ENCODE results near the gene RPS21. TPM values are rescaled to one million over a fixed set of nuclear protein-coding genes. Genes with fewer than 3 reads are reported as not detected.
A peak's percentile ranks its signal among the peaks of the same experiment; 100 is the strongest.

RPS21 gene
- total RNA-seq, 1 donor from 2014 or later: 1,629 TPM

DNA sequence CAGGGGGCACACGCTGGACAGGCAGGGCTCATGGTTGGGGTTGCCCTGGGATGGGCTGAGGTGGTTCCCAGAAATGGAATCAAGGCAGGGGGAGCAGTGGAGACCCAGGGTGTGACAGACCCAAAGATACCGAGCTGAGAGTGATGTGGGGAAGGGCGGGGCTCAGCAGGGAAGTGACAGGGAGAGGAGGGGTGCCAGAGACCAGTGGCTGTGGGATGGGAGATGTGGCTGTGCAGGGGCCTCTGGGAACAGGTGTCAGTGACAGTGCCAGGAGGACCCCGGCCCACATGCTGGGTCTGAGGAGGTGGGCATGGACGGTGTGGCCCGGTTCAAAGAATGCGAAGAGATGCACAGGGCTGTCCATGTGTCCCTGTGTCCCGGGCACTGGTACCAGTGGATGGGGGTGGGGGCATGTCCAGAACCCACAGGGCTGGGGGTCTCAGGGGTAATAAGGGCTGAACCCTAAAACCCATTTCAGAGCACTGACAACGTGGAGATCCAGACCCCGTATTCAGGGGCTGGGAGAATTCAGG, 19.1 kb downstream of the RPS21 start:
- Histone ChIP-seq H3F3A (ENCODE audit: low read depth) (peaks cover 7% of the 10 kb centered on the region), H4K20me1 (ENCODE audit: low read depth) (peaks cover 26% of the 10 kb centered on the region), H3K36me3 (no peaks in the 10 kb centered on the region), H3K9ac (no peak overlapping the region), H3K27ac (no peak overlapping the region), H3K27me3 (peaks cover 27% of the 10 kb centered on the region), H2AFZ (replicated peaks) (no peak overlapping the region), H3K79me2 (ENCODE audit: low read depth) (no peaks in the 10 kb centered on the region), H3K9me3 (ENCODE audit: low read depth) (no peaks in the 10 kb centered on the region), H3K4me3 (peak overlapping the region; percentile 91), H3K4me2 (peak overlapping the region; percentile 93), H3K4me1 (peaks cover 13% of the 10 kb centered on the region)
- H3K36me3 Mint-ChIP-seq: peaks cover 3% of the 10 kb centered on the region
- TF ChIP-seq EZH2phosphoT487 (IDR thresholded peaks at IDR 0.05) (no peak), EZH2 (IDR thresholded peaks at IDR 0.05) (no peak)
- TF ChIP-seq, protein P1, sequence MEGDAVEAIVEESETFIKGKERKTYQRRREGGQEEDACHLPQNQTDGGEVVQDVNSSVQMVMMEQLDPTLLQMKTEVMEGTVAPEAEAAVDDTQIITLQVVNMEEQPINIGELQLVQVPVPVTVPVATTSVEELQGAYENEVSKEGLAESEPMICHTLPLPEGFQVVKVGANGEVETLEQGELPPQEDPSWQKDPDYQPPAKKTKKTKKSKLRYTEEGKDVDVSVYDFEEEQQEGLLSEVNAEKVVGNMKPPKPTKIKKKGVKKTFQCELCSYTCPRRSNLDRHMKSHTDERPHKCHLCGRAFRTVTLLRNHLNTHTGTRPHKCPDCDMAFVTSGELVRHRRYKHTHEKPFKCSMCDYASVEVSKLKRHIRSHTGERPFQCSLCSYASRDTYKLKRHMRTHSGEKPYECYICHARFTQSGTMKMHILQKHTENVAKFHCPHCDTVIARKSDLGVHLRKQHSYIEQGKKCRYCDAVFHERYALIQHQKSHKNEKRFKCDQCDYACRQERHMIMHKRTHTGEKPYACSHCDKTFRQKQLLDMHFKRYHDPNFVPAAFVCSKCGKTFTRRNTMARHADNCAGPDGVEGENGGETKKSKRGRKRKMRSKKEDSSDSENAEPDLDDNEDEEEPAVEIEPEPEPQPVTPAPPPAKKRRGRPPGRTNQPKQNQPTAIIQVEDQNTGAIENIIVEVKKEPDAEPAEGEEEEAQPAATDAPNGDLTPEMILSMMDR (IDR thresholded peaks at IDR 0.05): no peak
- no peak for DNase-seq (ENCODE audit: low spot score)
- H3K9me3 Mint-ChIP-seq: no peaks in the 10 kb centered on the region
- H3K27me3 Mint-ChIP-seq (ENCODE audit: insufficient read depth, low read depth): peaks cover 8% of the 10 kb centered on the region
- H3K27ac Mint-ChIP-seq: no peak overlapping the region
- peaks cover 15% of the 10 kb centered on the region for H3K4me1 Mint-ChIP-seq
- H3K4me3 Mint-ChIP-seq: peak overlapping the region; percentile 87

DNA sequence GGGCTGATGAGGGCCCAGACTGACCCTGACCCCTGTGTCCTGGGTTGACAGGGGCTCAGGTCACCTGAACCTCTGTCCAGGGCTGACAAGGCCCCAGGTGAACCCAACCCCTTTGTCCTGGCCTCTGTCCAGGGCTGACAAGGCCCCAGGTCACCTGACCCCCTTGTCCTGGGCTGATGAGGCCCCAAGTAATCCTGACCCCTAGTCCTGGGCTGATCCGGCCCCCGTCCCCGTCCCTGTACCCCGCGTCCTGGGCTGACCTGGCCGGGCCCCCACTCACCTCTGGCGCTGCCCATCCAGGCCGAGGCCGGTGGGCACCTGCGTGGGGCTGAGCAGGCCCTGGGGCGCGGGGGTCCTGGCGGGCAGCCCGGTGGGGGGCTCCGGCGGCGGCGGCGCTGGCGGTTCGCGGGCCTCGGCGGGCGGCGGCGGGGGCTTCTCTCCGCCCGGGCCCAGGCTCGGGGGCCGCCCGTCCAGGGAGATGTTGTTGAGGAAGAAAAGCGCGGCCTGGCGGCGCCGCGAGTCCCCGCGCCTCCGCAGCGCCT, 19.8 kb downstream of the RPS21 start:
- peak overlapping the region; percentile 91 for H3K4me3 ChIP-seq
- H3K27me3 ChIP-seq: peaks cover 27% of the 10 kb centered on the region
- Mint-ChIP-seq H3K4me3 (peak overlapping the region; percentile 87), H3K36me3 (peaks cover 3% of the 10 kb centered on the region), H3K9me3 (no peaks in the 10 kb centered on the region), H3K4me1 (peaks cover 15% of the 10 kb centered on the region), H3K27me3 (ENCODE audit: insufficient read depth, low read depth) (peaks cover 8% of the 10 kb centered on the region), H3K27ac (no peak overlapping the region)
- H3K4me1 ChIP-seq: peaks cover 13% of the 10 kb centered on the region
- TF ChIP-seq EZH2 (IDR thresholded peaks at IDR 0.05): no peak
- TF ChIP-seq EZH2phosphoT487 (IDR thresholded peaks at IDR 0.05): no peak
- TF ChIP-seq, protein P1 (IDR thresholded peaks at IDR 0.05): no peak
- peak overlapping the region; percentile 93 for H3K4me2 ChIP-seq
- H3K9ac ChIP-seq: peak overlapping the region; percentile 68
- DNase-seq (ENCODE audit: low spot score): peak; percentile 31
- peaks cover 26% of the 10 kb centered on the region for H4K20me1 ChIP-seq (ENCODE audit: low read depth)
- H2AFZ ChIP-seq (replicated peaks): no peak overlapping the region
- H3K79me2 ChIP-seq (ENCODE audit: low read depth): no peaks in the 10 kb centered on the region
- H3K9me3 ChIP-seq (ENCODE audit: low read depth): no peaks in the 10 kb centered on the region
- no peaks in the 10 kb centered on the region for H3K36me3 ChIP-seq
- peaks cover 7% of the 10 kb centered on the region for H3F3A ChIP-seq (ENCODE audit: low read depth)
- no peak overlapping the region for H3K27ac ChIP-seq

DNA sequence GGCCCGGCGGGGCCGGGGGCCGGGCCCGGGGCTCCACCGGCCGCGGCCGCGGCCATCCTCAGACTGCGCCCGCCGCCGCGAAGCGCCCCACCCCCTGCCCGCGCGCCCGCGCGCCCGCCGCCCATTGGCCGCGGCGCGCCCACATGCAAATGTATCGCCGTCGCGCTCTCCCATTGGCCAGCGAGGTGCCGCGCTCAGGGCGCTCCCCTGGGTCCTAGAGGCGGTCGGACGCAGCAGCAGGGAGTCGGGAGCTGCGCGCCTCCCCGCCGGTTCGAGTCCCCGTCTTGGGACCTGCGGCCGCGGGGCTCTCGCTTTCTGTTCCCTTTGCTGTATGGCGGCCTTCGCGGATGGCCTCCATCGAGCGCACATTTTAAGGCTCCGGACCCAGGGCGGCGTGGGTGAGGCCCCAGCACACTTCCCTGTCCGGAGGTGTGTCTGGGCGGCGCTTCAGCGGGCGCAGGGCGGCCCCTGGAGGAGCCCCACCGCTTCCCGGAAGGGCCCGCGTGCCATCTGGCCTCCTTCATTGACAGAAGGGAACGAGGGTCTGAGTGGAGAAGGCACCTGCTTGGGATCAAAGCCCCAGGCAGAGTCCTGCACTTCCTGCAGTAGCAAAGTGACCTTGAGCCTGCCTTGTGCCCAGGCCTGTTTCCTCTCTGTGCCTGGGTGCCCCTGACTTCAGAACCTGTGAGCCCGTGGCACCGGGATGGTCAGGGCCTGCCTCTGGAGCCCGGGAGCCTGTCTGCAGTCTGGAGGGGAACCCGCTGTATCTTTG, 20.5 kb downstream of the RPS21 start, which contains the start of gene CABLES2:
TSS of gene CABLES2 (minus strand) at position 65 of the 772 bp plus-strand sequence. CDS start at position 56, 9 bp downstream.
- Mint-ChIP-seq H3K9me3 (no peaks in the 10 kb centered on the region), H3K27me3 (ENCODE audit: insufficient read depth, low read depth) (peaks cover 8% of the 10 kb centered on the region)
- H2AFZ ChIP-seq (replicated peaks): peak within 1 kb of the TSS; percentile 91

More for the DNA sequence above, 20.5 kb downstream of the RPS21 start, which contains the start of gene CABLES2:
- H3K4me1 ChIP-seq: peaks cover 13% of the 10 kb centered on the region
- H3K9ac ChIP-seq: peak within 1 kb of the TSS; percentile 68
- peaks cover 3% of the 10 kb centered on the region for H3K36me3 Mint-ChIP-seq
- H3K4me3 Mint-ChIP-seq: peak within 1 kb of the TSS; percentile 87
- no peaks in the 10 kb centered on the region for H3K36me3 ChIP-seq
- H3K4me1 Mint-ChIP-seq: peaks cover 15% of the 10 kb centered on the region
- TF ChIP-seq, protein P1 (IDR thresholded peaks at IDR 0.05): no peak
- TF ChIP-seq EZH2phosphoT487 (IDR thresholded peaks at IDR 0.05) (no peak), EZH2 (IDR thresholded peaks at IDR 0.05) (no peak)
- H3K27ac Mint-ChIP-seq: no peak within 1 kb of the TSS
- H3F3A ChIP-seq (ENCODE audit: low read depth): peaks cover 7% of the 10 kb centered on the region
- H3K4me3 ChIP-seq: peak within 1 kb of the TSS; percentile 91
- H3K9me3 ChIP-seq (ENCODE audit: low read depth): no peaks in the 10 kb centered on the region
- no peak within 1 kb of the TSS for H3K27ac ChIP-seq
- peak within 1 kb of the TSS; percentile 93 for H3K4me2 ChIP-seq
- no peaks in the 10 kb centered on the region for H3K79me2 ChIP-seq (ENCODE audit: low read depth)
- peak; percentile 98 for DNase-seq (ENCODE audit: low spot score)
- peaks cover 27% of the 10 kb centered on the region for H3K27me3 ChIP-seq
- H4K20me1 ChIP-seq (ENCODE audit: low read depth): peaks cover 26% of the 10 kb centered on the region
